HG03045 (cell line): ENCODE data around the gene SPPL3.

Experiments used
- ATAC-seq: cut with Tn5 transposase; IDR thresholded peaks from one replicate; pipeline ENCODE4 v1.9.1; 2021; ENCODE audit warnings: mild to moderate bottlenecking, moderate library complexity; ENCODE audit not compliant: unreplicated experiment

The SPPL3 gene

DNA sequence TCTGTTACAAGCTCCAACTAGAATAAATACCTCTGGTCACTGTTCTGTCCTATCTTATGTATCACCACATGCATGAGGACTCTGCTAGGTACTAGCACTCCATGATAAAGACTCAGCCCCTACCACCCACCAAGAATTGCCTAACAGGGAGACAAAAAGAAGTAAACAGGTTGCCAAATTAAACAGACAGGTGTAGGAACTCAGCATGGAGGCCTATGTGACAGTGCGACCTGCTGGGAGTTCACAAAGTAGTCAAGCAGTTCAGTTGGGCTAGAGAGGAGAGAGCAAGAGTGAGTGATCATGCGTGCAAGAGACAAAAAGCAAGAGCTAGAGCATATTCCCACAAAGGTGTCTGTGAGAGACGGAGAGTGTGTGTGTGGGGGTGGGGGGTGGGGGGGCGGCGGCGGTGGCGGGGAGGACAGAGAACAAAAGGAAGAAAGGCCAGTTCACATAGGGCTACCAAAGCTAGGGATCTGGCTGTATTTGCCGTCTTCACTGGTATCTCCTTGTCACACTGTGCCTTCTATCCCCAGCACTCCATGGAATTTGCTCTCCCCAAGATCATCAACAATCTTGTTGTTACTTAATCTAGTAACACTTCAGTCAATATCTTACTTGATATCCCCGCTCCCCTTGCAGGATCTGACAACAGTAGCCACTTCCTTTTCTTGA is 81.2 kb downstream of the SPPL3 start:
- no peak for ATAC-seq

DNA sequence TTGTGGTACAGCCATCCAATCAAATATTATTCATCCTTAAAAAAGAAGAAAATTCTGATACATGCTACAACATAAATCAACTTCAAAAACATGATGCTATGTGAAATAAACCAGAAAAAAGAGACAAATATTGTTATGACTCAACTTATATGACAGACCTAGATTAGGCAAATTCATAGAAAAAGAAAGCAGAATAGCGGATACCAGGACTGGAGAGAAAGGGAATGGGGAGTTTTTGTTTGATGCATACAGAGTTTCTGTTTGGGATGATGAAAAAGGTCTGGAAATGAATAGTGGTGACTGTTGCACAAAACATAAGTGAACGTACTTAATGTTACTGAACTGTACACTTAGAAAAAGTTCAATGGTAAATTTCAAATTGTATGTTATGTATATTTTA is 82.3 kb downstream of the SPPL3 start:
- ATAC-seq: no peak

DNA sequence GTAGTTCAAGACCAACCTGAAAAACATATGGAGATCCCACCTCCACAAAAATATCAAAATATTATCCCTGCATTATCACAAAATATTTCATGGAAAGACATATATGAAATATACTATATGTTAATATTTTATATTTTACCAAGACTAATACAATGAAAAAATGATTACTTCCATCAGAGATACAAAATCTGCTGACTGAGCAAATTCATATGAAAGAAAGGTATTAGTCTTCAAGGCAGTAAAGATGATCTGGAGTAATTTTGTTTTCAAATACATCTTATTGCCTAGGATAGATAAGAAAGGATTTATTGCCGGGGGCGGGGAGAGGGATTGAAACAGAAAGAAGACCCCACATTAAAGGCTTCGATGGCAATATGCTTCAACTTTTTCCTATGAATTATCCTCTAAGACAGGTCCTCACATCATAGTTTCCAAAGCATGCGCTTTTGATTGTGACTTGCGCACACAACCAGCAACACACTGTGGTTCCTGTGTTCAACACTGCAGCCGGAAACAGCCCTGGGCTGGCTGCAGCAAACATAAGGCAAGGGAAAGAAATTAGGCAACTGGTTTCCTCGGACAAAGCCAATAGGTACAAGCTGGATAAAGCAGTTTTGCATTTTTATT is 83.2 kb downstream of the SPPL3 start:
- ATAC-seq: no peak

DNA sequence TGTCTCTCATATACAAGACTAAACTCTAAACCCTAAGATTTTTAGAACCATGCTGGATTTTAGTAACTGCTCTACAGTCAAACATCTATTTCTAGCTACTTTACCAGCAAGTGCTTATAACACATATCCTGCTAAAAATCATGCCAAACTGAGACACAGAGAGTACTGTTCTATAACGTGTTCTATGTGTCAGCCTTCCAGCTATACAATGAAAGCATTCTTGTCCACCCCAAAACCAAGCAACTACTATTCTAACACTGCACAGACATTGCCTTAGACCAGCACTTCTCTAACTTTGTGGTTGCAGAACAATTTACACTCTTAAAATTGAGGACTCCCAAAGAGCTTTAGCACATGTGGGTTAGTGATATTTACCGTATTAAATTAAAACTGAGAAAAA is 85.7 kb downstream of the SPPL3 start:
- no peak for ATAC-seq

DNA sequence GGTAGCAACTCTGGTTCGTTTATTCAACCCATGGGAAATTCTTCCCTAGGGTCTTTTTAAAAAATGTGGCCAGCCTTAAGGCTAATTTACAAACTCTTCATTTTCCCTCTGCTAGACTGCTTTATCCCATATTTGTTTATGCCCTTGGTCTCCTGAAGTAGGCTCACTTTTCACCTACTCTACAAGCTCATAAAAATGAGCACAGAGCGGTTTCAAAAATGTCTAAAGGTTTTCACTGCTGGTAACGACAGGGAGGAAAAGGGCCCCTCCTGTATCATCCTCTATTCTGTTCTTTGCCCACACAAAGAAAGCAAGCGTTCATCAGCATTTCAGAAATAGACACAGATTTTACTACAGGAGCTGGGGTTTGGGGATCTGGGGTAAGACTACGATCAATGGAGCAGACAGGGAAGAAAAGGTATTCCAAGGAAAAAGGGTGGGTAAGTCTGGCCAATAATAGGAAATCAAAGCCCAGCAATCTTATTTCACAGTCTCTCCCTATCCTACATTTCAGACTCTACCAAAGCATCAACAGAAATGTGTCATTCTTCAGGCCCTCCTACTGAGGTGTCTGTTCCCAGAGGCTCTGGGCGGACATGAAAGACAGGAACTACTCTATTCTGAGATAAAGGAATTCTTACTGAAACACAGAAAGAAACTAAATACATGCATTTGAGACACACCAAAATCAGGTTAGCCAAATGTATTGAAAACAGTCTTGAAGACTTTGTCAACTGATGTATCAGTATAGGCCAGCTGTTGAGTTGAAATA is 86.4 kb downstream of the SPPL3 start:
- no peak for ATAC-seq

DNA sequence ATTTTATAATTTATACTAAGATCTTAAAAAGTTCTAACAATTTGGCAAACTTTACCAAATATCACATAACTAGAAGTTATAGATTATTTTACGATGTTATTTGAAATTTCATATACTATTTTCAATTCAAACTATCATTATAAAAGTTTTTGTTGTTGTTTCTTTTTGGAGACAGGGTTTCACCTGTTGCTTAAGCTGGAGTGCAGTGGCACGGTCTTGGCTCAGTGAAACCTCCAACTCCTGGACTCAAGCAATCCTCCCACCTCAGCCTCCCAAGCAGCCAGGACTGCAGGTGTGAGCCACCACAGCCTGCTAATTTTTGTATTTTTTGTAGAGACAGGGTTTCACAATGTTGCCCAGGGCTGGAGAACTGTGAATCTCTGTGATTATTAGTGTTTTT is 87.8 kb downstream of the SPPL3 start:
- ATAC-seq: no peak

DNA sequence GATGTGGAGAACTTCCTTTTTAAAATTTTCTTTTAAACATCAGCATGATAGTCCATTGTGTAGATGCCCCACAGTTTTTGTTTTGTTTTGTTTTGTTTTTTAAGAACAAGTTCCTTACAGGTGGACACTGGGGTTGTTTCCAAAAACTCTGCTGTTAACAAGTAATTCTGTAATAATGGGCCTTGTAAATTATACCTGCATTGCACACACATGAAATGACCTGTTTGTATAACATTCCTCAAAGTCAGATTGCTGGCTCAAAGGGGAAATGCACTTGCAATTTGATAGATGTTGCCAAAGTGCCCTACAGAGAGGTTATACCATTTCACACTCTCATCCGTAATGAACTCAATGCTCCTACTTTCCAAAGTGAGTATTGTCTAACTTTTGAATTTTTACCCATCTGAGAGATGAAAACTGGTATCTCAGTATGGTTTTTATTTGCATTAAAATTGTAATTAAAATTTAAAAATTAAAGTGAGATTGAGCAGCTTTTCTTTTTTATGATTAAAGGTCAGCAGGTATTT is 89.2 kb downstream of the SPPL3 start:
- no peak for ATAC-seq

DNA sequence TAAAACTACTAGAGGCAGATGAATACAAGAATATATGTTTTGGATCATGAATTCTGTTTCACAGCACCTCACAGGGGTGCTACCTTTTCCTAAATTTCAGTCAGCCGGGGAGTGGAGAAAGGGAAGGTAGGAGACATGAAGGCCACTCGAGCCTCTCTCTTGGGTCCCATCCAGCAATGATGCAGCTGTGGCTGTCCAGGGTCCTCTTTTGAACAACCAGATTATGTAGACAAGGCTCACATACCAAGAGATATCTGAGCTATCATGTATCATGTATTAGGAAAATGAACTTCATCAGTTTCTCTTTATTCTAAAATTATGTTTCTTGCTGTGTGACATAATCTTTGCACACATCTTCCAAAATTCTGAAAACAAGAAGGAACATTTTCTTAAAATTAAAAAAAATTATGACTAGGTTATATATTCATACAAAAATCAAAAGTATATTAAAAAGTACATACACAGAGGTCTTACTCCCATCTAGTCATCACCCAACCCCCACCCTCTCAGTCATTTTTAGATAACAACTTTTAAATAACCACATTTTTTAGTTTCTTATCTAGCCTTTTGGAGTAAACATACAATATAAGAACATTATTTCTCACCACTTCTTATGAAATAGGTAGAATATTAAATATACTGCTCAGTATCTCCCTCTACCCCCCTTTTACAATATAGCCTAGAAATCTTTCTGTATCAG is 89.8 kb downstream of the SPPL3 start:
- ATAC-seq: no peak

DNA sequence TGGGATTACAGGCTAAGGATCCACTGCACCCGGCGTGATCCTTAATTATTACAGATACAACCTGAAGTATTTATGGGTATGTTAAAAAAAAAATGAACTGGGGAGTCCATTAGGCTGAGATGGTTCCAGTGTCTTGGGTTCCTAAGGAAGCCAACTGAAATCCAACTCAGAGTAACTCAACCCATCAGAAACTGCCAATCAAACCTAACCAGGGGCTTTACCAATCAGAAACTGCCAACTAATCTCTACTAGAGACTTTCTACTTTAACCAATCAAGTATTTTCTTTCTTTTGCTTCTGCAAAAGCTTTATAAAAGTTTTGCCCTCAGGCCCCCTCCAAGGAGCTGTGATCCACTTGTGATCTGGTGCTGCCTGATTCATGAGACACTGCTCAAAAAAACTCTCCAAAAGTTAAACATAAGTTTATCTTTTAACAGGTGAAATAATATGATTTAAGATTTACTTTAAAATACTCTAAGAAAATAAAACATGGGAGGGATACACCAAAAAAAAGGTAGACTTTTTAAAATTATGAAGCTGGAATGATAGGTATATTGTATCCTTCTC is 90.5 kb downstream of the SPPL3 start:
- ATAC-seq: no peak

DNA sequence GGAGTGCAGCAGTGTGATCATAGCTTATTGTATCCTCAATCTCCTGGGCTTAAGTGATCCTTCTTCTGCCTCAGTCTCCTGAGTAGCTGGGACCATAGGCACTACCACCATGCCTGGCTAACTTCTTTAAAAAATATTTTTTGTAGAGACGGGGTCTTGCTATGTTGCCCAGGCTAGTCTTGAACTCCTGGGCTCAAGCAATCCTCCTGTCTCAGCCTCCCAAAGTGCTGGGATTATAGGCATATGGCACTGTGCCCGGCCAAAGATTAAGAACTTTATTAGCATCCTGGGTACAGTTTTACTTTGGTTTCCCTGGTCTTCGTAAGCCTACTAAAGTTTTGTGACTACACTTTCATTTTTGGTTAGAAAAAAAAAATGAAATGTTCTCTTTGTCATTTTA is 94.1 kb downstream of the SPPL3 start:
- no peak for ATAC-seq

DNA sequence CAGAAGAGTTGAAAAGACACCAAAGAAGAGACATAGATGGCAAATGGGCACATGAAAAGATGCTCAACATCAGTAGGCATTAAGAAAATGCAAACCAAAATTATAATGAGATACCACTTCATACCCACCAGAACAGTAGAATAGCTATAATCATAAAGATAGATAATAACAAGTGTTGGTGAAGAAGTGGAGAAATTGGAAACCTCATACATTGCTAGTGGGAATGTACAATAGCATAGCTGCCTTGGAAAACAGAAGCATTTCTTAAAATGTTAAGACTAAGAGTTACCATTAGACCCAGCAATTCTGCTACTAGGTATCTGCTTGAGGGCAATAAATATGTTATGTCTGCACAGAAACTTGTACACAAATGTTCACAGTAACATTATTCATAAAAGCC is 99.7 kb downstream of the SPPL3 start:
- ATAC-seq: no peak

DNA sequence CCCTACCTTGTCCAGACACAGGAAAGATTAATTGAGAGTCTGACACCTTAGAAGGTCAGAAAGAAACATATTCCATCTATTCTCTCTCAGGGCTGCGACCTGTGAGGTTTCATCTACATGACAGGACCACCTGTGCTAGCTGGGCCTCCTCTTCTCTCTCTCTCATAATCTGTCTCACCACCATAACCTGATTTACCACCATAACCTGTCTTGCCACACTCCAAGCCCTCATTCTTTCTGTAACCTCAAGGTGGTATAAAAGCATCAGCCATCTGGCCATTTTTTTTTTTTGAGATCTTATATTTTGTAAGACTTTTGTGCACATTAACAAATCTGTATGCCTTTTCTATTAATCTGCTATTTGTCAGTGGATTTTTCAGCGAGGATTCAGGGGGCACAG is 103.0 kb downstream of the SPPL3 start:
- ATAC-seq: no peak

DNA sequence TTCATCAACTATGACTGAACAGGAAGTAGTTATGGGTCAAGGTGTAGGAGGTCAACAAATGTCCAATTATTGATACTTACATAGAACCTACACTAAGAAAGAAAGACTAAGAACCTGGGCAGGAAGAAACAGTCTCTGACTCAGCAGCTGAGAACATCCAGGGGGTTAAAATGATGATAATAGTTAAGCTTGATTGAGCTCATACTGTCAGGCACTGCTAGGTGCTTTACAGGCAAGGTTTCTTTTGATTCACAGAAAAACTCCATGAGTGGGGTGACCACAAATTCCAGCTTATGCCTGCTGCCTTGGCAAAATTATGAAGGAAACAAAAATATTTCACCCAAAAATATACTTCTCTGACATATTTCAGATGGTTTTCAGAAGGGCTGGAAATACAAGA is 103.5 kb downstream of the SPPL3 start:
- ATAC-seq: no peak

DNA sequence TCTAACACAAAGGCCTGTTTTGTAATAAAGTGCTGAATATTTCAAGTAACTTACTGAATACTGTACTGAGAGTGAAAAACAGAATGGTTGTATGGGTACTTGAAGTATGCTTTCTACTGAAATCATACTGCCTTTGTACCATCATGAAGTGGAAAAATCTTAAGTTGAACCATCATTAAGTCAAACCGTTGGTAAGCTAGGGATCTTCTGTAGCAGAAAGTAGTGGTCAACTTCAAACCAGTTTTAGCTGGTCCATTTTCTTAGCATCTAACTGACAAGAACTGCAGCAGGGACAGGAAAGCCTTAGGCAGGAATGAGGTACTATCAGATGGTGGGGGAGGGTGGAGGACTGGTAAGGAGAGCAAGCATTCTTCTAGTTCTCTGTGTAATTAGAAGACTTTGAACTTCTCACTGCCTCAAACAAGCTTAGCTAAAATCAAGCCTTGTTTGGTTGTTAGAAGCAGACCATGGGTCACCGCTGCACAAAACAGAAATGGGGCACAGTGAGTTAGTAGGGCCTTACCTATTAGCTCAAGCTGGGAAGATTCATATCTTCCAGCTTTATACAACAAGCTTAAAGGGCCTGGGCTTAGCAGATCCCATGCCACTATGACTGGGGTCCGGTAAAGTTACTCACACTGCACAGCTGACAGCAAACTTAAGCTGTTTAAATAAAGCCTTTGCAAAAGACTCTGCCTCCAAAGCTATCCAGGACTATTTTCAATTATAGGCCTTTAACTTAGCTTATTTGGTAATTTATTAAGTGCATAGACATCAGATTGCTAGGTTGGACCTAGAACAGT is 104.7 kb downstream of the SPPL3 start:
- ATAC-seq: no peak

DNA sequence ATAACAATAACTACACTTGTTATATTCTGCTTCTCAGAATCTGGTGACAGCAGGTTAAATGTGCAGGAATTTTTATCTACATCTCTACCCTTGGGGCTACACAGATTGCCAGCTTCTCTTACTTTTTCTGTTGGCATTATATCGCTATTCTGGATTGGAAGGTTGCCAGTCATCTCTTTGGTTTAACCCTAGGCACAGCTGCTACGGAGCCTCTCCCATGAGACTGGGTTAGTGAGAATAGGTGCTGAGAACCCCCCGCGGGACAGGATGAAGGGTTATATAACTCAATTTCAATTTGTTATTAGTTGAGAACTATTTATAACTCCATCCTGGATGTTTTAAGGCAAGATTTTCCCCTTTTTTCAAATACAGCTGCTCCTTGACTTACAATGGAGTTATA is 105.5 kb downstream of the SPPL3 start:
- ATAC-seq: no peak

DNA sequence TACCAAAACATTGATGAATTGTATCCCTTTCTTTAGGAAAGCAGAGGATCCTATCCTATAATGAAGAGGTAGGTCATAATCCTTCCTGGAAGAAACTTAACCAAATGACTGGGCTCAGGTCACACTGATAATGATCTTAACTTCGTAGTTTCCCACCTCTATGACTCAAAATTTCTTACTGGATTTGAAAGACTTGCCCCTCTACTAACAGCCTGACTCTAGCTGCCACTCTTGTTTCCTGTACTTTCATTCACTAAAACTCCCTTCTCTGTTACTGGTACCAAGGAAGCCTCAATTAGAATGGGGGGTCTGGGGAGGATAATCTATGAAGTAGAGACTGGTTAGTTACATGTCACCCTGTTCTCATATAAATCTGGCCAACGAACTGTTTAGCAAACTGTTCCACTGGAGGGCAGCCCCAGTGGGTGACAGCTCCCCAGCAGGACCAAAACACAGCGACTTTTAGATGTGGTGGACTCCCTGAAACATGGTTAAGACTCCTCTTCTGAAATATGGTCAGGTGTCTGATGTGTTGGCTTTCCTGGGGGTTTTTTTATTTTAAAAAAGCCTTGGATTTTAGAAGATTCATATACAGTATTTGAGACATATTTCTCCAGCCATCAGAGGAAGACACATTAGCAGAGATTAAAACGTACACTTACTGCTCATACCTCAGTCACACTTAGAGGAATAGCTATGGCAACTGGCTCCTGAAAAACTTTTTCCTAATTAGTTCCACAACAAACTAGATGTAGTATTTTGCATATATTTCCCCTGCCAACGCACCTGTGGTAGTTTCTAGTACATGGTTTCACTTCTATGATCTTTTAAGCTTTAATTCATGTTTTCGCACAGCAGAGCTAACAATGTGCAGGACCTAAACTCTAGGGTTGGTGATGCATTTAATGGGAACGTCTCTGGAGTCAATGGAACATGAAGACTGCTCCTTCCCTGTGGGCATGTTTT is 106.2 kb downstream of the SPPL3 start:
- ATAC-seq: no peak

DNA sequence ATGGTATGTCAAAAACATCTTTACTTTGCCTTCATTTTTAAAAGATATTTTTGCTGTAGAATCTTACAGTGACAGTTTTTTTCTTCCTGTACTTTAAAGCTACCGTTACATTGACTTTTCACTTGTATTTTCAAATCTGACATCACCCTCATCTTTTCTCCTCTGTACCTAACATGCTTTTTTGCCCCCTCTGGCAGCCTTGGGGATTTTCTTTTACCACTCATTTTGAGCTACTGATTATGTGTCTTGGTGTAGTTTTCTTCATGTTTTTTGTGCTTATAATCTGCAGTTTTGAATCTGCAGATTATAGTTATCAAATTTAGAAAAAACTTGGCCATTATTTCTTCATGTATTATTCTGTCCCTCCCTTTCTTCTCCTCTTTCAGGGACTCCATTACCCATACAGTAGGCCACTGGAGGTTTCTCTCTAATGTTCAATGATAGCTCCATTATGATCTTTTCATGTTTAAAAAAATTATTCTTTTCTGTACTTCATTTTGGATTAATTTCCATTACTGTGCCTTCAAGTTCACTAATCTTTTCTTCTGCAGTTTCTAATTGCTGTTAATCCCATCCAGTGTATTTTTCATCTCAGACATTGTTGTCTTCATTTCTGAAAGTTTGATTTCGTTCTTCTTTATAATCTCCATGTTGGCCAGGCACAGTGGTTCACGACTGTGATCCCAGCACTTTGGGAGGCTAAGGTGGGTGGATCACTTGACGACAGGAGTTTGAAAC is 108.5 kb downstream of the SPPL3 start:
- no peak for ATAC-seq

DNA sequence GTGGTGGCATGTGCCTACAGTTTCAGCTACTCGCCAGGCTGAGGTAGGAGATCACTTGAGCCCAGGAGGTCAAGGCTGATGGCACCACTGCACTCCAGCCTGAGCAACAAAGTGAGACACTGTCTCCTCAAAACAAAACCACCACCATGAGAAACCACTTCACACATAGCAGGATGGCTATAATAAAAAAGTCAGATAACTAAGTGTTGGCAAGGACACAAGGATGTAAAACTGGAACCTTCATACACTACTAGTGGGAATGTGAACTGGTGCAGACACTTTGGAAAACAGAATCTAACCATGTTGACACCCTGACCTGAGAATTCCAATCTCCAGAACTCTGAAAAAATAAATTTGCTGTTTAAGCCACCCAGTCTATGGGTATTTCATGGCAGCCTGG is 110.8 kb downstream of the SPPL3 start:
- no peak for ATAC-seq
